GM18519 (cell line): ENCODE results near the gene TIFAB.
"Not testable (repeated sequence)": the region's sequence is repeated elsewhere in the genome, so short reads cannot be mapped to it uniquely, and the experiment has no call there.

ENCODE experiments used
- ATAC-seq: cut with Tn5 transposase; IDR thresholded peaks from one replicate; pipeline ENCODE4 v1.9.1; 2021; ENCODE audit warnings: mild to moderate bottlenecking, moderate library complexity; ENCODE audit not compliant: unreplicated experiment, low FRiP score

Gene TIFAB, protein sequence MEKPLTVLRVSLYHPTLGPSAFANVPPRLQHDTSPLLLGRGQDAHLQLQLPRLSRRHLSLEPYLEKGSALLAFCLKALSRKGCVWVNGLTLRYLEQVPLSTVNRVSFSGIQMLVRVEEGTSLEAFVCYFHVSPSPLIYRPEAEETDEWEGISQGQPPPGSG

DNA sequence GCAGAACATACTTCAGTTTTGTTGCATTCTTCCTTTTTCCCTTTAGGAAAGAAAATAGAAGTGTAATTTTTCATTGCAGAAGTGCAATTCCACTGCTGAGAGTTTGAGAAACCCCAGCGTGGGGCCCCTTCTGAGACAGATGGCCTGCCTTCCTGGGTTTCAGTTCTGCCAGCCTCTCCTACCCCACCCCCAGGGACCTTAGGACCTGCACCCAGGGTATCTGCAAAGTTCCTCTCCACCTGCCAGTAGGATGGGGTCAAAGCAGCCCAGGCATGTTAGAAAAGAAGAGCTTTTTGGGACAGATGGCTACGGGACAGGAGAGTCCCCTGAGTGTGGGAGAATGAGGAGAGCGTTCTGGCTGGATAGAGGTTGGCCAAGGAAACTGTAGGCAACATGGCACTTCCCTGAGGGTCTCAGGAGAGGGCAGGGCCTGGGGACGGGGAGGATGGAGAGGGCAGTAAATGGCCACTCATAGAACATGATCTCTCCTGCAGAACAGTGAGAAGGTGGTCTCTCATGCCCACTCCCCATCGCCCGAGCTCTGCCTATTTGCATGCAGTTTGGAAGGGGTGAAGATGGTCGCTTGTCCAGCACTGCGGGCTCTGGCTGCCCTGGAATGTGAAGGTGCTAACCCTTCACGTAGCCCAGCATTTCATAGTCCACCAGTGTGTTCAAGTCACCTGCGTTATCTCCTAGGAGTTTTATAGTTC lies at the start of gene TIFAB:
Gene TIFAB (minus strand): TSS at position 31 of the 710 bp plus-strand sequence. CDS start 2,412 bp downstream, outside the sequence.
- ATAC-seq: no peak

DNA sequence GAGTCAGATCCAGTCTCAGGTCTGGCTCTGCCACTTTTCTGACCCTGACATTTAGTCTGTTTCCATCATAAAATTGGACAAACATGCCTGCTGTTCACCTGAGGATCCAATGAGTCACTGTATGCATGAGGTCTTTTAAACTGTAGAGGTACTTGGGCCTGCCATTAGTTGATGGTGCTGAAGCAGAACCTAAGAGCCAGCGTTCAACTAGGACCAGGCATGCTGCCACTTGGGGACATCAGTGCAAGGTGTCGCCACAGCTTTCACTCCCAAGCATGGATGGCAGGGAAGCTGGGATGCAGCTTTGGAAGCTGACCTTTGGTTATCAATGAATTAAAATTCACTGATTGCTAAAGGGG lies 46.5 kb upstream of the TIFAB start:
- ATAC-seq: no peak

DNA sequence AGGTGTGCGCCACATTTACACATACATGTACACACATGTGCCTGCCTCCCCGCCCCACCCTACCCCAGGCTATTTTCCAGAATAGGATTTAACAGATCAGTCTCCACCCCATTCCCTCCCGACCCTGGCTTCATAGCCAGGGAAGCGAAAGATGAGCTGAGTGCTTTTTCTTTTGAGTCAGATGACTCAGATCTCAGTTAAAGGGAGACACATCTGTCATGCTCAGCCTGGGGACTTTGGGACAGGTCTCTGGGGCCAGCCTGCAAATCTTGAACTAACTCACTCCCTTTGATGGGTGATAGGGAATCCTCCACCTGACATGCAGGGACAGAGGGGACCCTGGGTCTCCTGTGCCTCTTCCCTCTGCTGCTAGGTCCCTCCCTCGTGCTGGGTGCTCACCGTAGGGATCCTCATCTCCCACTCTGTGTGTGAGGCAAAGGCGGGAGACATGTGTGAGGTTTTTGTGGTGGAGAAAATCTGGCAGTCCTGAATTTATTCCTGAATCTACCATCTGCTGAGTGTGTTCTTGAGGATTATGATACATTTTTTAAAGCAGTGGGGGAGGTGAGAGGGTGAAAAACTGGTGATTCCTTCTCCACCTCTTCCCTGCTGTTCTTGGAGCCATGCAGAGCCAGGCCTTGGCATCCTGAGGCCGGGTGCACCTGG lies 46.0 kb upstream of the TIFAB start:
- no peak for ATAC-seq

DNA sequence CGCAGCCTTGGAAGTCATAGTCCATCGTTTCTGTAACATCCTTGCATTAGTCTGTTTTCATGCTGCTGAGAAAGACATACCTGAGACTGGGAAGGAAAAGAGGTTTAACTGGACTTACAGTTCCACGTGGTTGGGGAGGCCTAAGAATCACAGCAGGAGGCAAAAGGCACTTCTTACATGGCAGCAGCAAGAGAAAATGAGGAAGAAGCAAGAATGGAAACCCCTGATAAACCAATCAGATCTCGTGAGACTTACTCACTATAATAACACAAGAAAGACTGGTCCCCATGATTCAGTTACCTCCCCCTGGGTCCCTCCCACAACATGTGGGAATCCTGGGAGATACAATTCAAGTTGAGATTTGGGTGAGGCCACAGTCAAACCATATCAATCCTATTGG lies 43.4 kb upstream of the TIFAB start:
- not testable (repeated sequence) for ATAC-seq

DNA sequence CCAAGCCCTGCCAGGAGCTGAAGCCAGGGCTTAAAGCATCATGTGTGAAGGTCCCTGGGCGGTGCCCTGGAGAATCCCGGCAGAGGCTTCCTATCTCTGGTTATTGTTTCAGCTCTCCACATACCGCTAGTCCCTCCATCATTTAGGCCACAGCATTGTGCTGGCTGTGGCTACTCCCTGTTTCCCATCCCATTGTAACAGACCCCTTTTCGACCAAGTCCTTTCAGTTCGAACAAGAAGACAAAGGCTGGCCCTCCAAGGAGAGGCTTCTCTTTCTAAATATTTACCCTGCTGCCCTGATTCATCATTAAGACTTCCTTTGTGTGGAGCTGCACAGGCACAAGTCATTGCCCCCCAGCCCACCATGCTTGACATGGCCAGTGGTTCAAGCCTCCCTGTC lies 42.0 kb upstream of the TIFAB start:
- no peak for ATAC-seq

DNA sequence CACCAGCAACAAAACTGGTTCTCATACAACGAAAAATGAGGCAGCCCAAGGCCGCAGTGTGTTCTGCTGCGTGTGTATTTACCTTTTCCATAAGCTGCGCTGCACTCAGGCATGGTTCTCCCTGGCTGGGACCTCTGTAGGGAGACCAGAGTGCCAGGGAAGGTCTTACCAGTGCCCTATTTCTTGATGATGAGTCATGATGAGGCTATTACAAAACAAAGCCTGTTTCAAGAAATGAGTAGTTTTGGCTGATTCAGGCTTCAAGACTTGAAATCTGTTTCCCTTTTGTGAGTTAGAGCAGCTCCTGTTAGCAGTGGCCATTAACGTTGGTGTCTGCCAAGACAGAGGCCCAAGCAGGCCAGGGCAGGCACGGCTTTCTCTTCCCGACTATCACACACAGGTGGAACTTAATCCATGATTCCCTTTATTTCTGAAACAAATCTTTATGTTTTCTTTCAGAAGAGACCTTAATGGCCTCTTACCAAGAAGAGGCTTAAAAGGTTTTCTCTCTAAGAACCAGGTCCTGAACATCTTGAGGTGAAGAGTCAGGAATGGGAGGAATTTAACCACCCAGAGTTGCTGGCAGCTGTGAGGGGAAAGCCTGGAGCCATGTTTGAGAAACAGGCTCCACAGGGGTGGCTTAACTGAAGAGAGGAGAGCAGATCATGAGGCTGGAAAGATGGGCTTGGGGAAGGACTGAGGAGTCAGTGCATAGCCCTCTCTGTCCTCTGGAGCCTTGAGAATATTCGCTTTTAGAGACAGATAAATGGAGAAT lies 41.4 kb upstream of the TIFAB start:
- ATAC-seq: no peak

DNA sequence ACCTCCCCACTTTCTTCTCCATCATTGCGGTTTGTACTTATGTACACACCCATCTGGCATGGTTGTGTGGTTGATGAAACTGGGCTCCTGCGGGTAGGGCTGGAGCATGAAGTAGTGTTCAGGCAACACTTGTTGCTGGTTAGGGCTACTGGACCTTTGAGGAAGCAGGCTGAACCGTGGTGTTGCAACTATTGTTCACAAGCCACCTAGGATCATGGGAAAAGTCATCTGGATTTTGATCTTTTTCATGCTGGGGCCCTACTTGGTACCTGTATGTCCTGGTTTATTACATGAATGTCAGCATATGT lies 40.1 kb upstream of the TIFAB start:
- no peak for ATAC-seq

DNA sequence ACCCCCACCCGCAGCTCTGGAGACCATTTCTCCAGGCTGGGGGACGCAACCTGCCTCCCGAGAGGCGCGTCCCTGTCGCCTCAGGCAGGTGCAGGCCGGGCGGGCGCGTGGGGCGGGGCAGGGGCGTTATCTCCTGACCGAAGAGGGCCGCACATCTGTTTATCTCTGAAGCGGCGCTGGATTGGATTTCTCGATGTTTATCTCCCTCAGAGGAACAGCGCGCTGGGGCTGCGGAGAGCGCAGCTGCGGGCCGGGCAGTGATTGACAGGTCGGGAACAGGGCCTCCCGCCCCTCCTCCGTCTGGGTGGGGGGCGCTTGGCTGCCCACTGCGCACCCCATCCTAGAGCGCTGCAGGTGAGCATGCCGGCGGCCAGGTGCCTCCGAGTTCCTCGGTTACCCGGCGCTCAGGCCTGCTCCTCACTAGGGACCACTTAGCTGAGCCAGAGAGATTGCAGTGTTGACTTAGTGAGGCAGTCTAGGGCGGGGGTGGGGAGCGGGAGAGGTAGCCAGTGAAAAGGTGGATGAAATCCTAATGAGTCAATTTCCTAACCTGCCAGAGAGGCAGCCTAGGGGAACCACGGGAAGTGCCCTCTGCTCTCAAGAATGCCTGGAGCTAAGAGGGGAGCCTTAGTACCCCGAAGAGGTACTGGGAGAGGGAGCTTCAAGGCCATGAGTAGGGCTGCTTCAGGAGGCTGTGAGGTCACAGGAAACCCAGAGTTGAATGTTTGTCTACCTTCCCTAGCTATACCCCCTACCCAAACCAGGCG lies 39.6 kb upstream of the TIFAB start:
- no peak for ATAC-seq

DNA sequence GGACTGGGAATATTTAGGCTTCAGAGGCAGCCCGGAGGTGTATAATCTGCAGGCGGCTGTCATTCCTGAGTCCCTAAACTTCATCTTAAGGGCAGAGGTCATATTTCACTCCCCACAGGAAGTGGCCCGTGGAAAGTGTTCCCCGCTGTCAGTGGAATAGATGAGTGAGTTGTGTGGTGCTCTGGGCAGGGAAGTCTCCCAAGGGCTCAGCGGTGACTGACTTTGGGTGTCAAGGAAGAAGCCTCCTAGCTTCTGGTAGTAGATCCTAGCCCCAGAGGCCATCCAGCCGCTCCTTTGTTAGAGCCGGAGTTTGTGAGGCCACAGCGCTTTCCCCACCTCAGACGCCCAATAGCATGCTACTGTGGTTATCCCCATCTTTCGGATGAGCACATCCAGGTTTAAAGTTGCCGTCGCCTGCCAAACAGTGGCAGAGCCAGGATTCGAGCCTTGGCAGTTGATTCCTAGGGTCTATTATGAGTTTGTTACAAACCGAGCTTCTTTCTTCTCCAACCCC lies 38.9 kb upstream of the TIFAB start:
- no peak for ATAC-seq

DNA sequence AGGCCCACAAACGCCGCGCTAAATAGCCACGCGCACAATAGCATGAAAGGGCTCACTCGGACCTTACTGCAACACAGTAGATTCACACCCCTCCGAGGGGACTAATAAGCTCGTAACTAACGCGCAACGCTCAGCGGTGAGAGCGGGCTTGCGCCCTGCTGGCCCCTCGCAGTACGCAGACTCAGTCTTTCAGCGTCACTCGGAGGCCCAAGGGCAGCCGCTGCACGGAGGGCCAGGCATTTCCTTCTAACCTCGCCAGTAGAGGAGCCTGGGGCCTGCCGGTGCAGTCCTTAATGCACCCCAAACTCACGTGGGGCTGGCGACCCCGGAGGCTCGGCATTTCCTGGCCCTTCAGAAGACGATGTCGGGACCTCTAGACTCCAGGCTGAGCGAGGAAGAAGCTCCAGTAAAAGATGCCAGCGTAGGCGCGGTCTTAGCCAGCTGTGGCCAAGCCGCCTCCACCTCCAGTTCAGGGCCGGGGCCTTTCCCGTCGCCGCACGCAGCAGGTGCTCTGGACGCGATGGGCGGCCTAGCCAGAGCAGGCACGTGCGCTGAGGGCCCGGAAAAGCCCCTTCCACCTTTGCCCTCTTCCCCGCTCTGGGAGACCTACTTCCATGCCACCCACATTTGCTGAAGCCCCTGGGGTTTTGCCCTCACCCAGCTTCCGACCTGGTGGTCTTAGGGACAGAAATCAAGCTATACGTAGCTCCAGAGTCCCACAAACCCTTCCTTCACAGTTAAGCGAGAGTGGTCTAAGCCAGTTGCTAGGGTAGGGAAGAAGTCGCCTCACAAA lies 38.3 kb upstream of the TIFAB start:
- ATAC-seq: no peak

DNA sequence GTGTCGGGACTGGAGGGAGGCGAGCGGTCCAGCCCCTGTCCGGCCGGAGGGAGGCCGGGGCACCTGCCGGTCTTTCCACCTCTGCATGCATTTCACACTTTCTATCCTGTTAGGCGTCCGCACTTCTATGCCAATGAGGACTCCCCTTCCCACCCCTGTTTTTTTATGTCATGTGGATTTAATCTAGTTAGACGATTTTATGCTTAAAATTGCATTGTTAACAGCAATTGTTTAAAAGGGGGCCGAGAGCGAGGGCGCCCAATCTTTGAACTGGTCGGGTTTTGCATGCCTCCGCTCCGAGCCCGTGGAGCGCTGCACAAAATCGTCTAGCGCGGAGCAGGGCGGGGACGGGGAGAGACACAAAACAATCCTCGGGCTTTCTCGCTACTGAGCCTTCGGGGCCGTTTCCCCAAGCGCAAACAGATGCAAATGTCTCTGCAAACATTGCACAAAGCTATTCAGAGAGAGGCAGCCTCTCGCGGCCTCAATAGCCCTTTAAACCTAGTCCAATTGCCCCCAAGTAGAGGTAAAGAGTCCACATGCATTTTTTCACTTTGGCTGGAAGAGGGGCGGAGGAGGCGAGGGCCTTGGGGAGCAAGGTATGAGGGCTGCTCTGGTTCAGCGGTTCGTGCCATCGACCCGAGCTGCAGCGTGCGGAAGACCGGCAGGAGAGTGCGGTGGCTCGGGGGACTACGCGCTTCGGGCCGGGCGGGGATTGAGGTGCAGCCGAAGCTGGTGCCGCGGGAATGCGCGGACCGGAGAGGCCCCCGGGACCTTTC lies 37.5 kb upstream of the TIFAB start:
- ATAC-seq: no peak

DNA sequence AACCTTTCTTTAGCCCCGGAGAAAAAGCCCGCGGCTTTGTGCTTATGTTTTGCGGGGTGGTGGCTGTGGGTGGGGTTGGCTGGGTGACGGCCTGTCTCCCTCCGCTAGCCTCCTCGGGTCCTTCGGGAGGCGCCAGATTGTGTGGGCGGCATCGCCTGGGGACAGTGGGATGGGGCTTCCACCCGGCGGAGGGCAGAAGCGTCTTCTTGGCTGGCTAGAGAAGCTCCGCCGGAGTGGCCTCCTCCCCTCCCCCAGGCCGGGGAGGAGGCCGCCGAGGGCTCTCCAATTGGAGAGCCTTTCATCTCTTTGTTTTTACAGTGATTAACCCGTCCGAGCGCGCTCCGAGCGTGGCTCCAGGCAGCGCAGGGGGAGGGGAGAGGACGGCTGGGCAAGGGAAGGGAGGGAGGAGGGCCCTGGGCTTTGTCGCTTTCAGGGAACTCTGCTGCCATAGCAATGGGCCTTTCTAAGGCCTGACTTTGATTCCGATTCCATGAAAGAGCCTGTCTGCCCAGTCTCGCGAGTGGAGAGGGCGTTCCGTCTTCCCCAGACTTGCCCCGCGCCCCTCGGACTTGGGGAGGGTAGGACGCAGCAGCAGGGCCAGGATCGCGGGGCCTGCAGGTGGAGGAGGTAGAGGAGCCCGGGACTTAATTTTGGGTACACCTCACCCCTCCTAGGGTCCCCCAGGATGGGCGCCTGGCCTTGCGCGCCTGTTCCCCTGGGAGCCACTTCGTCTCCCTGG lies 36.7 kb upstream of the TIFAB start:
- ATAC-seq: no peak

DNA sequence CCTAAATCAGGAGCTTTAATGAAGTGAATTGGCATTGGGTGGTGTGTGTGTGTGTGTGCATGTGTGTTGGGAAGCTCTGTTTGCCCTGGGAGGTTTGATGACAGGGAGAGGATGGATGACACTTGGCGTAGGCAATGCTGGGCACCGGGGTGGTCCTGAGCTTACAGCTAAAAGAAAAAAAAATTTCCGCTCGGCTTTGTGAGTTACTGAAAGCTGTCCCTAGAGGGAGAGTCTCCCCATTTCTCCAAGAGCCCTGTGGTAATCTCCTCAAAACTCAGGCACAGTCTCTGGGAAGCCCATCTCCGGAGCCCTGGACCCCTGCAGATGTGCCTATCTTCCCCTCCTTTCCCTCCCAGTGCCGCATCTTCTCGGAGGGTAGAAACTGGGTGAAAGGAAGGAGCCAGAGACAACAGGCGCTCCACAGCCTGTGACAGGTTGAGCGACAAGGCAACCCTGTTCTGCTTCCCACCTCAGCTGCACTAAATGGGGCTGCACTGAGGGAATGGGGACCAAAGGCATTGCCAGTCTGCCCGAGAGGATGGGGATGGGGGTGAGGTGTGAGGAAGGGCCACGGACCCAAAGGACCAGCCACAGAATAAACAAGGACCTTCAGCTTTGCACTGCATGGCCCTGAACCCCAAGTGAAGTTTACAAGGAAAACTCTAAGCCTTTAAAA lies 35.8 kb upstream of the TIFAB start:
- ATAC-seq: no peak

DNA sequence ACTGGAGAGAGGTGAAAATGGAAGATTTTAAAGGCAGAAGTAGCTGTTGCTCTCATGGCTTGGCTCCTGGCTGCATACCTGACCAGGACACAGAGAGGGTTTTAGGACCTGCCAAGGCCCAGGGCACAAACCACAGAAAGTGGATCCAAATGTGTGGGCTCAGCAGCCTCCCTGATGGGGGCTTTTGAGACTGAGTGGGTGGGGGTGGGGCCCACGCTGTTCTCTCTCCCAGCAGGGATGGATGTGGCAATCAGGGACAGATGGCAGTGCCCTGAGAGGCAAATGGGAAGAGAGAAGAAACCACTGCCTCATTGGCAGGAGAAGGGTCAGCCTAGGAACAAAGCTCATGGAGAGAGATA lies 34.9 kb upstream of the TIFAB start:
- ATAC-seq: no peak

DNA sequence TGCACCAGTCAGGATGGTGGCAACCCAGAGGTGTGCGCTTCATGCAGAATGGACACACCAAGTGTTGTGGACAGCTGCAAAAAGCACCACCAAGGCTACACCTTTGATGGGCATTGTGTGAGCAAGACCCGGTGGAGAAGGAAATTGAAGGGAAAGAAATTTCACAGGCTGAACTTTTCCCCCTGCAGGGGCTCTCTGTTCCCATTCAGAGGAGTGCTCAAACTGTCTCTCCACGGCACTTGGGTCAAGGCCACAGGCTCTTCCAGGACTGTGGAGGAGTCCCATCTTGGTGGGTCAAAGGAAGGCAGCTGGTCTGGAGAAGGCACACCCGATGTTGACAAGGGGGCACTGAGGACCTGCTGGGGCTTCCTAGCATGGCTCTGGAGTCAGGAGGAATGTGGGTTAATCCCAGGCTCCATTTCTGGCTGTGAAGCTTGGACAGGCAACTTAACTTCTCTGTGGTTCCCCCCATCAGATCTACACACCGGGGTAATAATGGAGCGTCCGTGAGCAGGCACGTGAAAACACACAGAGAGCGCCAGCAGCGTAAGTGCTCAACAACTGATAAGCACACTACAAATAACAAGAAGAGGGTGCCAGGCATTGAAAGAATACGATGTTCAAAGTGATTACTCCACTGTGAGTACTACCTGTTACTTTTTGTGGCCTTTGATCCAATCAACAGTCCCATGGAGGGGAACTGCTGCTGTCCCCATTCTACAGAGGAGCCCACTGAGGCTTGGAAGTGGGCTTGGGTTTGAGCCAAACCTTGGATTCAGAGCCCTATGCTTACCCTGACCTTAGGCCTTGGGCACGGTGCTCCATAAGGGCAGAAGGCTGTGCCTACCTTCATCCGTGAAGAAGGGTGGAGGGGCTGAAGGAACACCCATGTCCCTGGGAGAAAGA lies 34.2 kb upstream of the TIFAB start:
- ATAC-seq: no peak

DNA sequence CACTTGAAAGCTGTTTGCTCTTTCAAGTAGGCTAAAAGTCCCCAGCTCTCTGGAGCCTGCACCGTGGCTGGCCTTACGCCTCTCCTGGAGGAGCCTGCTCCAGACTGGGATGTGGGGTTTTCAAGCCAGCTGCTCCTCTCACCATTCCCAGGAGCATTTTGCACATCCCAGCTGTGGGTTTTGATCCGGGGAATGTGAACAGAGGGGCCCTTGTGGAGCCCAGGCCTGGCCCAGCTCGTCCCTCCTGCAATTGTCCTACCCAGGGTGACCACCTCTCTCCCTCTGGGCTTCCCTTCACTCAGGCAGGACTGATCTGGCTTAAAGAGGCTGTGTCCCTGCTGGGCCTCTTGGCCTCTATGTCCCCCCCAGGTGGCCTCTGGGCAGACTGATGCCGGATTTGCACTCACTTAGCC lies 32.5 kb upstream of the TIFAB start:
- no peak for ATAC-seq

DNA sequence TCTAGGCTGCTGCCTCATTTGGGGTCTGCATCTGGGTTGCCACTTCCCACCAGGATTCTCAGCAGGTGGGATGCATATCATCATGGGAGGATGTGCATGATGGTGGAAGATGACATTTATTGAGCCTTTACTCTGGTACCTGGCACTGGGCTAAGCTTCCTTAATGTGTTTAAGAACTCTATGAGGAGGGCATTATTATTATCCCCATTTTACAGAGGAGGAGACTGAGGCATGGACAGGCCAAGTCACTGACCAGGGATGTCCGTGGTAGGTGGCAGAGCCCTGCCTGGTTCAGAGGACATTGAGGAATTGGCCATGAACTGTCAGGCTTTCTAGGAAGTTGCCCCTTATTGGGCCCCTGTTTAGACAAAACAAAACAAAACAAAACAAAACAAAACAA lies 31.1 kb upstream of the TIFAB start:
- ATAC-seq: no peak
